A673 (cell line): ENCODE data around the gene STXBP5. TPM values are rescaled to one million over a fixed set of nuclear protein-coding genes. Genes with fewer than 3 reads are reported as not detected.

ENCODE experiments used
- BruUV-seq: library from RNA; stranded (reverse); fragments of 400-500 nt; replicated peaks from 2 replicates; lab custom pipeline; 2021; lab: Mats Ljungman, UMichigan
- CTCF ChIA-PET: fragments of 300-600 bp; sonication (Branson Sonifier 250); formaldehyde crosslinking; loops from one replicate; lab custom pipeline; 2022; ENCODE audit warnings: antibody characterized with exemption; lab: Charles Lee
- POLR2A ChIA-PET: fragments of 300-600 bp; sonication (Branson Sonifier 250); formaldehyde crosslinking; loops from one replicate; lab custom pipeline; 2022; ENCODE audit warnings: antibody characterized with exemption; ENCODE audit not compliant: low non-redundant PET; lab: Charles Lee
- DNase-seq: peaks from one replicate; pipeline ENCODE4 v3.0.0-alpha.2; 2015; ENCODE audit warnings: low spot score
- H3K27ac ChIP-seq: fragments of 200-600 bp; sonication (generic); 2 replicates; pipeline ENCODE4 v1.5.1; 2016; ENCODE audit warnings: mixed run types, low read depth, mild to moderate bottlenecking, mixed read lengths, antibody characterized with exemption, low read length; ENCODE audit not compliant: poor library complexity, severe bottlenecking
- H3K27me3 ChIP-seq: fragments of 200-600 bp; sonication (generic); replicated peaks from 2 replicates; pipeline ENCODE4 v1.6.1; 2017; ENCODE audit warnings: mixed run types, low read depth, mild to moderate bottlenecking, mixed read lengths, antibody characterized with exemption, low read length; ENCODE audit not compliant: insufficient read depth, poor library complexity
- H3K36me3 ChIP-seq: fragments of 200-600 bp; sonication (generic); 2 replicates; pipeline ENCODE4 v1.6.1; 2016; ENCODE audit warnings: mixed run types, mild to moderate bottlenecking, mixed read lengths, antibody characterized with exemption, low read length; ENCODE audit not compliant: insufficient read depth, poor library complexity, severe bottlenecking
- H3K4me1 ChIP-seq: fragments of 200-600 bp; sonication (generic); 2 replicates; pipeline ENCODE4 v1.6.1; 2017; ENCODE audit warnings: mixed run types, mild to moderate bottlenecking, mixed read lengths, antibody characterized with exemption, low read length; ENCODE audit not compliant: insufficient read depth, poor library complexity, severe bottlenecking
- H3K4me3 ChIP-seq: fragments of 200-600 bp; sonication (generic); 2 replicates; pipeline ENCODE4 v1.5.1; 2016; ENCODE audit warnings: low read depth, mixed run types, mild to moderate bottlenecking, mixed read lengths, low read length; ENCODE audit not compliant: poor library complexity, severe bottlenecking
- H3K9me3 ChIP-seq: fragments of 200-600 bp; sonication (generic); 2 replicates; pipeline ENCODE4 v1.6.1; 2016; ENCODE audit warnings: mixed run types, low read depth, mild to moderate bottlenecking, mixed read lengths, antibody characterized with exemption, low read length; ENCODE audit not compliant: poor library complexity, severe bottlenecking
- EZH2 ChIP-seq: fragments of 200-600 bp; sonication (generic); IDR thresholded peaks from 2 replicates; pipeline ENCODE4 v1.6.1; 2017; ENCODE audit warnings: borderline replicate concordance, low read depth, mild to moderate bottlenecking, mixed read lengths, antibody characterized with exemption, low read length; ENCODE audit not compliant: poor library complexity, severe bottlenecking
- intact Hi-C: fragments of 100-400 bp; cut with micrococcal nuclease; formaldehyde crosslinking; loops from one replicate; pipeline ENCODE4 v1.10.0; 2022; ENCODE audit not compliant: unreplicated experiment
- total RNA-seq: library from RNA; stranded (reverse); gene quantifications from 2 replicates; pipeline ENCODE4 v1.2.3, GENCODE V29; 2021
- TF ChIP-seq, protein P1 (sequence below): fragments of 300-800, 200-600 bp; sonication (generic); conservative IDR thresholded peaks from 2 replicates; pipeline ENCODE4 v1.5.1; 2017; ENCODE audit warnings: low read depth, mild to moderate bottlenecking, antibody characterized with exemption, low read length, moderate library complexity, mixed read lengths

Gene STXBP5
- total RNA-seq, 1 experiment from 2014 or later = 14.5 TPM

GRCh38 chr6:147159536-147160374 is 44.5 kb upstream of the STXBP5 start:
- no peak overlapping the region for H3K27ac ChIP-seq
- CTCF ChIA-PET = no interaction called here
- POLR2A ChIA-PET = no interaction called here
- H3K4me3 ChIP-seq = no peak overlapping the region
- intact Hi-C loops = no loop called here
- no peaks in the 10 kb centered on the region for H3K4me1 ChIP-seq
- TF ChIP-seq, protein P1, sequence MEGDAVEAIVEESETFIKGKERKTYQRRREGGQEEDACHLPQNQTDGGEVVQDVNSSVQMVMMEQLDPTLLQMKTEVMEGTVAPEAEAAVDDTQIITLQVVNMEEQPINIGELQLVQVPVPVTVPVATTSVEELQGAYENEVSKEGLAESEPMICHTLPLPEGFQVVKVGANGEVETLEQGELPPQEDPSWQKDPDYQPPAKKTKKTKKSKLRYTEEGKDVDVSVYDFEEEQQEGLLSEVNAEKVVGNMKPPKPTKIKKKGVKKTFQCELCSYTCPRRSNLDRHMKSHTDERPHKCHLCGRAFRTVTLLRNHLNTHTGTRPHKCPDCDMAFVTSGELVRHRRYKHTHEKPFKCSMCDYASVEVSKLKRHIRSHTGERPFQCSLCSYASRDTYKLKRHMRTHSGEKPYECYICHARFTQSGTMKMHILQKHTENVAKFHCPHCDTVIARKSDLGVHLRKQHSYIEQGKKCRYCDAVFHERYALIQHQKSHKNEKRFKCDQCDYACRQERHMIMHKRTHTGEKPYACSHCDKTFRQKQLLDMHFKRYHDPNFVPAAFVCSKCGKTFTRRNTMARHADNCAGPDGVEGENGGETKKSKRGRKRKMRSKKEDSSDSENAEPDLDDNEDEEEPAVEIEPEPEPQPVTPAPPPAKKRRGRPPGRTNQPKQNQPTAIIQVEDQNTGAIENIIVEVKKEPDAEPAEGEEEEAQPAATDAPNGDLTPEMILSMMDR = no peak
- no peak for TF ChIP-seq EZH2
- H3K9me3 ChIP-seq = no peaks in the 10 kb centered on the region
- DNase-seq = no peak
- no TSS peak for BruUV-seq
- H3K27me3 ChIP-seq = peaks cover 9% of the 10 kb centered on the region
- H3K36me3 ChIP-seq = no peaks in the 10 kb centered on the region

DNA sequence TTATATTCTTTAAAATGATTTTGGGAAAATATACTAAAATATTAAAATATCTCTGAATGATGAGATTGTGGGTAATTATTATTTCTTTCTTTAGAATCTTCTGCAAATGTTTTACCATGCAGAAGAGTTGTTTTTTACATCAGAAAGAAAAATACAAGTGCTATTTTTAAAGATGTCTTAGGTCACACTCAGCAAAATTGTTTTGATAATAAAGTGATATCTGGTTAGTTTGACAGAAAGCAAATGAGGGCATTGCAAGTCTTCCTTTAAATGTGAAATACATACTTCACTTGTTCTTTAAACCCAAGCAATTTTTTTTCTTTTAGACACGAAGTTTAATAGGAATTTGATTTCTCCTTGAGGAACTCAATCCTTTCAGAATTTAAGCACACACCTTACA is 43.6 kb upstream of the STXBP5 start:
- DNase-seq = no peak
- BruUV-seq = no TSS peak
- Histone ChIP-seq H3K9me3 (no peaks in the 10 kb centered on the region), H3K27ac (no peak overlapping the region), H3K27me3 (peaks cover 9% of the 10 kb centered on the region), H3K36me3 (no peaks in the 10 kb centered on the region), H3K4me1 (no peaks in the 10 kb centered on the region), H3K4me3 (no peak overlapping the region)
- CTCF ChIA-PET = no interaction called here
- intact Hi-C loops = no loop called here
- TF ChIP-seq EZH2 = no peak
- TF ChIP-seq, protein P1 = no peak
- POLR2A ChIA-PET = no interaction called here

- ChIA-PET POLR2A (no interaction called here), CTCF (no interaction called here)
- Histone ChIP-seq H3K4me1 (no peaks in the 10 kb centered on the region), H3K36me3 (no peaks in the 10 kb centered on the region), H3K27ac (no peak overlapping the region), H3K9me3 (no peaks in the 10 kb centered on the region), H3K4me3 (no peak overlapping the region), H3K27me3 (peaks cover 9% of the 10 kb centered on the region)
- intact Hi-C loops = no loop called here
- no TSS peak for BruUV-seq
- TF ChIP-seq EZH2 = no peak
- TF ChIP-seq, protein P1 = no peak
- no peak for DNase-seq
Measured at GRCh38 chr6:147161253-147161973, 42.8 kb upstream of the STXBP5 start.
